Glomerular visceral epithelial cell (primary cell): ENCODE results near the gene BCKDK.

Experiments
- DNase-seq: peaks from one replicate; pipeline ENCODE4 v3.0.0-alpha.2; 2016; ENCODE audit errors: extremely low spot score

The BCKDK gene

GRCh38 chr16:31080035-31080629 is 28.1 kb upstream of the BCKDK start:
- no peak for DNase-seq

GRCh38 chr16:31080756-31081419 is 27.3 kb upstream of the BCKDK start:
- no peak for DNase-seq

- no peak for DNase-seq
Measured at GRCh38 chr16:31081428-31082351, 26.5 kb upstream of the BCKDK start.

- no peak for DNase-seq
Measured at GRCh38 chr16:31082368-31083045, 25.7 kb upstream of the BCKDK start.

GRCh38 chr16:31083081-31083480 is 25.1 kb upstream of the BCKDK start:
- DNase-seq: no peak

GRCh38 chr16:31083556-31083955 is 24.6 kb upstream of the BCKDK start:
- no peak for DNase-seq

GRCh38 chr16:31083981-31084380 is 24.2 kb upstream of the BCKDK start:
- DNase-seq: no peak

- DNase-seq: no peak
Measured at GRCh38 chr16:31084584-31085302, 23.4 kb upstream of the BCKDK start.

GRCh38 chr16:31085411-31085810 is 22.8 kb upstream of the BCKDK start:
- DNase-seq: no peak

GRCh38 chr16:31085873-31086628 is 22.1 kb upstream of the BCKDK start:
- DNase-seq: no peak

GRCh38 chr16:31086629-31086906 is 21.6 kb upstream of the BCKDK start:
- DNase-seq: no peak

GRCh38 chr16:31087481-31087880 is 20.7 kb upstream of the BCKDK start:
- DNase-seq: no peak

GRCh38 chr16:31087971-31088370 is 20.2 kb upstream of the BCKDK start:
- no peak for DNase-seq

- DNase-seq: no peak
Measured at GRCh38 chr16:31088459-31089183, 19.6 kb upstream of the BCKDK start, which contains the start of gene PRSS53. PRSS53 (minus strand) TSS chr16:31088943; CDS start chr16:31088809, 134 bp downstream.

- no peak for DNase-seq
Measured at GRCh38 chr16:31089199-31089598, 19.0 kb upstream of the BCKDK start.

- peak; percentile 40 for DNase-seq
Measured at GRCh38 chr16:31090540-31090939, 17.6 kb upstream of the BCKDK start.

GRCh38 chr16:31092330-31092729 is 15.9 kb upstream of the BCKDK start:
- no peak for DNase-seq

- DNase-seq: peak; percentile 69
Measured at GRCh38 chr16:31093132-31093703, 15.0 kb upstream of the BCKDK start.

- no peak for DNase-seq
Measured at GRCh38 chr16:31094088-31094423, 14.1 kb upstream of the BCKDK start.
